NCI-H2196 treated with DMSO at 0.1 percent for 48 hours (cell line): ENCODE results near the gene CACNA2D2.

Source experiments
- DNase-seq: peaks from one replicate; lab custom pipeline; 2025; ENCODE audit not compliant: unreplicated experiment; lab: John Stamatoyannopoulos, UW

Gene CACNA2D2

DNA sequence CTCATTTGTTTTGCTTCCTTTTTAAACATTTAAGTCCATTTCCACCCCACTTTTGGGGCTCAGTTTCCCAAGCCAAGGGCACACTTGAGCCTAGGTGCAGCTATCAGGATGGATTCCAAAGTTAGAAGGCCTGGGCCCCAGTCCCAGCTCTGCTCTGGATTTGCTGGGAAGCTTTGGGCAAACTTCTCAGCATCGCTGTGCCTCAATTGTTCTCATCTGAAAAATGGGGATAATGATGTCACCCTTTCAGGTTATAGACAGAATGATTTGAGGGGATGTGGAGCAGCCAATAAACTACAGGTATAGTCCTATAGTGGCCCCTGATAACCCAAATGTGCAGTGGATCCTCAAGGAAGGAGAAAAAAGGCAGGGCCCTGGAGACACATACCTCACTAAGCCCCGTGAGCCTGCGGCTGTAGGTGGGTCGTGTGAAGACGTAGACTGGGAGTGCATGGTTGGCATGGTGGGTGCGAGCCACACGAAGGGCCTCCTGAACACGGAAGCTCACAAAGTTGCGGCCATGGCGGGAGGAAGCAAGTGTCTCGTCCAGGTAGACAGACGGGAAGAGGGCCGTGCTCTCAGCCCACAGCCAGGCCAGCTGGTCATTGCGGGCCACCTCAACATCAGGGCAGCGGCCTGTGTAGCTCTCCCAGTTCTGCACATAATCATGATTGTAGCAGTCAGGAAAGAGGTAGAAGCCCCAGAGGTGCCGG lies 184.1 kb downstream of the CACNA2D2 start:
- DNase-seq, result no peak

GRCh38 chr3:50318615-50319014 lies 184.8 kb downstream of the CACNA2D2 start:
- DNase-seq, result no peak

GRCh38 chr3:50318163-50318562 lies 185.3 kb downstream of the CACNA2D2 start:
- no peak for DNase-seq

- DNase-seq, result no peak
Observed at GRCh38 chr3:50317300-50317699, 186.1 kb downstream of the CACNA2D2 start.

DNA sequence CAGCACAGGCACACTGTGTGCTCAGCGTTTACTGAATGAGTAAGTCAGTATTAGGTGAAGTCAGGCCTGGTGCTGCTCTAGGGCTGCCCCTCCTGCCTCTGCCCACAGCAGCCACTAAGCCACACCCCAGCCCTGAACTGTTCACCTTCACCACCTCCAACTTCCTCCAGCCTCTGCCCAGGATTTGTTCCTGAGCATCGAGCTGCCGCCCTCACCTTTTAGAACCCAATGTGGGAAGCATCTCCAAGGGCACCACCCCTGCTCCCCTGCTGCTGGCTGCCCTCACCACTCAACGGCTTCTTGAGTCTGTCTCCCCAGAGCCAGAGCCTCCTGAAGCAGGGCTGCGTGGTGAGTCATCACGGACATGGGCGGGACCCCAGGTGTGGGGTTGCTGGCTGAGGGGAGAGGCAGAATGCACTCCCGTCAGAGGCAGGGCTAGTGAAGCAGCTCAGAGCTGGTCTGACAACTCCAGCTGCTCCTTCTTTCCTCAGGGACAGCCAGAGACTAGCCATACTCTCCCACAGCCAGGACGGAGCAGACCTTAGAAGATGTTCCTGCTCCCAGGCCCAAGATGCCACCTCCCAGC lies 186.7 kb downstream of the CACNA2D2 start:
- DNase-seq, result no peak

- DNase-seq, result no peak
Observed at GRCh38 chr3:50314816-50315215, 188.6 kb downstream of the CACNA2D2 start.

DNA sequence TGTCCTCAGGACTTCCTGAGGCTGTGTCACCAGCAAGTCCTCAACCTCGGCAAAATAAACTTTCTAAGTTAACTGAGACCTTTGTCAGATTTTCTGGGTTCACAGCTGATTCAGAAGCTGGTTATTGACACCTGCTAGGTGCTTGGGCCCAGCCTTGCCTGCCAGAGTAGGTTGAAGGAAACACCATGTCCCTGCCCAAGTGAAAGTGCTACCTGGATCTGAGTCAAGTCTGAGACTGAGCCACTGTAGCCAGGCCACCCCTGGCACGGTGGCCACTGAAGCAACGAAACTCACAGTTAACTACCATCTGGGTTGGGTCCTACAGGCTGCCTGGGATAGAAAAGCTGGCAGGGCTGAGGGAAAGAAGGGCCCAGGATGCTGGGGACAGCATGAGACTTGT lies 189.1 kb downstream of the CACNA2D2 start:
- DNase-seq, result no peak
